Right lobe of liver (tissue), 4 donors: ENCODE measurements around the gene VRK2.
"Not testable (repeated sequence)": the region's sequence is repeated elsewhere in the genome, so short reads cannot be mapped to it uniquely, and the experiment has no call there.

Experiments
- CTCF ChIP-seq, 4 donors: fragments of 200-600 bp in 3 of 4; fragments of 450-650 bp in 1 of 4; IDR thresholded peaks; one replicate each; pipeline versions ENCODE4 v1.5.1 to v1.8.0; 2016 to 2022; ENCODE audit warnings: antibody characterized with exemption in 4 of 4, mild to moderate bottlenecking in 2 of 4
- POLR2A ChIP-seq: fragments of 450-650 bp; IDR thresholded peaks from one replicate; pipeline ENCODE4 v1.6.1; 2017; ENCODE audit warnings: antibody characterized with exemption, mild to moderate bottlenecking
- donor health status: DM: no; HTN: no; CAD: no.
- donor health status: DM: no; HTN: no; CAD: no.
- donor health status: DM: no; HTN: yes; CAD: no.

- TF ChIP-seq POLR2A; CTCF (IDR thresholded peaks at IDR 0.05): not testable (repeated sequence)
Measured at GRCh38 chr2:58170334-58170933, 123.8 kb downstream of the VRK2 start.
